Ishikawa (cell line): ENCODE results near the gene FDX2.
A peak's percentile ranks its signal among the peaks of the same experiment; 100 is the strongest.

ENCODE experiments used
- CEBPB ChIP-seq: IDR thresholded peaks from 2 replicates; pipeline ENCODE4 v1.6.1; 2012
- CREB1 ChIP-seq: IDR thresholded peaks from 2 replicates; pipeline ENCODE4 v1.6.1; 2012; ENCODE audit warnings: low read depth
- EGR1 ChIP-seq: IDR thresholded peaks from 2 replicates; pipeline ENCODE4 v1.6.1; 2012
- EP300 ChIP-seq: IDR thresholded peaks from 2 replicates; pipeline ENCODE4 v1.6.1; 2012; ENCODE audit warnings: borderline replicate concordance
- FOXM1 ChIP-seq: IDR thresholded peaks from 2 replicates; pipeline ENCODE4 v1.6.1; 2012; ENCODE audit warnings: low read depth, borderline replicate concordance
- NFIC ChIP-seq: IDR thresholded peaks from 2 replicates; pipeline ENCODE4 v1.6.1; 2012
- RAD21 ChIP-seq: IDR thresholded peaks from 2 replicates; pipeline ENCODE4 v1.6.1; 2012; ENCODE audit warnings: low read depth
- TAF1 ChIP-seq: IDR thresholded peaks from 2 replicates; pipeline ENCODE4 v1.6.1; 2012; ENCODE audit warnings: low read depth, mild to moderate bottlenecking
- TCF12 ChIP-seq: IDR thresholded peaks from 2 replicates; pipeline ENCODE4 v1.6.1; 2012; ENCODE audit warnings: low read depth
- TEAD4 ChIP-seq: IDR thresholded peaks from 2 replicates; pipeline ENCODE4 v1.6.1; 2012
- YY1 ChIP-seq: IDR thresholded peaks from 2 replicates; pipeline ENCODE4 v1.6.1; 2012; ENCODE audit warnings: low read depth
- ZBTB7A ChIP-seq: IDR thresholded peaks from 2 replicates; pipeline ENCODE4 v1.6.1; 2012; ENCODE audit warnings: low read depth
- TF ChIP-seq, protein P1 (sequence below): IDR thresholded peaks from 2 replicates; pipeline ENCODE4 v1.6.1; 2012
- TF ChIP-seq, protein P2 (sequence below): IDR thresholded peaks from 2 replicates; pipeline ENCODE4 v1.6.1; 2012; ENCODE audit warnings: low read depth, mild to moderate bottlenecking
- TF ChIP-seq, protein P3 (sequence below): IDR thresholded peaks from 2 replicates; pipeline ENCODE4 v1.6.1; 2012

The FDX2 gene

DNA sequence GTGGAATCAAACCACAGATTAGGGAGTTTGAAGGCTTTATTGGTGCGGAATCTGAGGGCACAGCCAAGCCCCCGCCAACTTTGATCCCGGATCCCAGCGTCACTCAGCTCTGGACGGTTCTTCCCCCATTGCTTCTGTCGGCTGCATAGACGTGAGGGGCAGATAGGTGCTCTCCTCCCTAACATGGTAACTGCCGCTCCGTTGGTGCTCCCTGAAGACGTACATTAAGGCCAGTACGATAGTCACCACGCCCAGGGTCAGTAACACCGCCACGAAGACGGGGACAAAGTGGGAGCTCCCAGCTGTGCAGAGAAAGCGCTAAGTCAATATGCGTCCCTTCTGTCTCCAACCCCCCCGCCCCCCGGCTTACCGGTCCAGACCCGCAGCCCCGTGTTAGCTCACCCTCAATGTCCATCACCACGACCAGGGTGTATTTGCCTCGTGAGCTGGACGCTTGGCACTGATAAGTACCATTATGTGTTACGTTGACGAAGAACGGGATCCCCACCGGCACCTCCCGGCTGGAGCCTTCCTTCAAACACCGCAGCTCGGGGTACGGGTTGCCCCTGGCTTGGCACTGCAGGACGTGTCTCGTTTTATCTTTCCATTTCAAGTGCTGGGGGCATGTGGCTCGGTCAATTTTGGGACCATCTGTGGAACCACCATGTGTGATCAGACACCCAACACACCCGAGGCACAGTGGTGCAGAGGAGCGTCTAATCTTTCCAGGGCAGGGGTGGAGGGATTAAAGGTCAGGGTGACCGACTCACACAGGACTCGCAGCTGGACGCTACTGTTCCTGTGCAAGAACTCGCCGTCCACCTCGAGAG lies 18.2 kb upstream of the FDX2 start:
- TF ChIP-seq TAF1 (no peak), EP300 (no peak), TCF12 (no peak), YY1 (no peak), CEBPB (no peak), EGR1 (no peak), NFIC (no peak), ZBTB7A (no peak), FOXM1 (no peak), CREB1 (no peak), TEAD4 (no peak), RAD21 (no peak)
- TF ChIP-seq, protein P1, sequence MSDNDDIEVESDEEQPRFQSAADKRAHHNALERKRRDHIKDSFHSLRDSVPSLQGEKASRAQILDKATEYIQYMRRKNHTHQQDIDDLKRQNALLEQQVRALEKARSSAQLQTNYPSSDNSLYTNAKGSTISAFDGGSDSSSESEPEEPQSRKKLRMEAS = no peak
- TF ChIP-seq, protein P2, sequence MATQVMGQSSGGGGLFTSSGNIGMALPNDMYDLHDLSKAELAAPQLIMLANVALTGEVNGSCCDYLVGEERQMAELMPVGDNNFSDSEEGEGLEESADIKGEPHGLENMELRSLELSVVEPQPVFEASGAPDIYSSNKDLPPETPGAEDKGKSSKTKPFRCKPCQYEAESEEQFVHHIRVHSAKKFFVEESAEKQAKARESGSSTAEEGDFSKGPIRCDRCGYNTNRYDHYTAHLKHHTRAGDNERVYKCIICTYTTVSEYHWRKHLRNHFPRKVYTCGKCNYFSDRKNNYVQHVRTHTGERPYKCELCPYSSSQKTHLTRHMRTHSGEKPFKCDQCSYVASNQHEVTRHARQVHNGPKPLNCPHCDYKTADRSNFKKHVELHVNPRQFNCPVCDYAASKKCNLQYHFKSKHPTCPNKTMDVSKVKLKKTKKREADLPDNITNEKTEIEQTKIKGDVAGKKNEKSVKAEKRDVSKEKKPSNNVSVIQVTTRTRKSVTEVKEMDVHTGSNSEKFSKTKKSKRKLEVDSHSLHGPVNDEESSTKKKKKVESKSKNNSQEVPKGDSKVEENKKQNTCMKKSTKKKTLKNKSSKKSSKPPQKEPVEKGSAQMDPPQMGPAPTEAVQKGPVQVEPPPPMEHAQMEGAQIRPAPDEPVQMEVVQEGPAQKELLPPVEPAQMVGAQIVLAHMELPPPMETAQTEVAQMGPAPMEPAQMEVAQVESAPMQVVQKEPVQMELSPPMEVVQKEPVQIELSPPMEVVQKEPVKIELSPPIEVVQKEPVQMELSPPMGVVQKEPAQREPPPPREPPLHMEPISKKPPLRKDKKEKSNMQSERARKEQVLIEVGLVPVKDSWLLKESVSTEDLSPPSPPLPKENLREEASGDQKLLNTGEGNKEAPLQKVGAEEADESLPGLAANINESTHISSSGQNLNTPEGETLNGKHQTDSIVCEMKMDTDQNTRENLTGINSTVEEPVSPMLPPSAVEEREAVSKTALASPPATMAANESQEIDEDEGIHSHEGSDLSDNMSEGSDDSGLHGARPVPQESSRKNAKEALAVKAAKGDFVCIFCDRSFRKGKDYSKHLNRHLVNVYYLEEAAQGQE = no peak
- TF ChIP-seq, protein P3, sequence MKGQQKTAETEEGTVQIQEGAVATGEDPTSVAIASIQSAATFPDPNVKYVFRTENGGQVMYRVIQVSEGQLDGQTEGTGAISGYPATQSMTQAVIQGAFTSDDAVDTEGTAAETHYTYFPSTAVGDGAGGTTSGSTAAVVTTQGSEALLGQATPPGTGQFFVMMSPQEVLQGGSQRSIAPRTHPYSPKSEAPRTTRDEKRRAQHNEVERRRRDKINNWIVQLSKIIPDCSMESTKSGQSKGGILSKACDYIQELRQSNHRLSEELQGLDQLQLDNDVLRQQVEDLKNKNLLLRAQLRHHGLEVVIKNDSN = no peak

DNA sequence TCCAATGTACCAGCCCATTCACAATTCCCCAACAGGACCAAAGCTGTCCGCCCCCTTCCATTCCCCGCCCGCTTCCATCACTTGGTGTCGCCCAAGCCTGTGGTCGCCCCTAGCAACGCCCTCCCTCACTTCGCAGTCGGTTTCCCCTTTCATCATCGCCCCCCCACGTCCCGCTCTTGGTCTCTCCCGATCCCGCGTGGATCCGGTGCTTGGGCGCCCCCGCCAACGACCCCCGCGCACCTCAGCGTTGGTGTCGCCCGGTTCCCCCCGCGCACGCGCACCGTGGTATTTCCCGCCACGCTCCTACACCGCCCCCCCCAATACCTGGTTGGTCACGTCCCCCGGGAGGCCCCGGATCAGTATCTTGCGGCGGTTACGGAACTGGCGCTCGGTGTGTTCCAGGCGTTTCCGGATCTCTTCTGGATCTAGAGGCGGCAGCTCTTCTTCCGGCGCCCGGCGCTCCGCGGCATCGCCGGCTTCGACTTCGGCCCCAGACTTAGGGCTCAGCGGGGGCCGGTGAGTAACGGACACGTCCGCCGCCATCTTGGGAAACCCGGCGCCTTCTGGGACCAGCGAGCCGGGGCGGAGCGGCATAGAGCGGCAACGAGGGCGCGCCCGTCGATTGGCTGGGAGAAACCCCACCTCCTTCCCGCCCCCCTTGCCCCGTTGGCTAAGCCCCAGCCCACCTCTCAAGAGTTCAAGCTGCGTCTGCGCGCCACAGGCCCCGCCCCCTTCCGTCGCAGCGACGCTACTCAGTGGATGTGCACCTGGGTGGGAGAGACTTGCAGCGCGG lies 17.3 kb upstream of the FDX2 start, which contains the start of gene RAVER1:
Gene RAVER1, minus strand, starts transcription at position 565 of the 793 bp plus-strand sequence. Its CDS starts 22 bp downstream, at position 543.
- TF ChIP-seq EP300 = peak; percentile 44; the same call in 1 of the 2 replicates
- TF ChIP-seq NFIC = no peak
- no peak; the same call in 1 of the 2 replicates for TF ChIP-seq CEBPB
- no peak for TF ChIP-seq TEAD4
- TF ChIP-seq, protein P1 = peak; percentile 89
- peak; percentile 63; the same call in 1 of the 2 replicates for TF ChIP-seq ZBTB7A
- TF ChIP-seq YY1 = peak; percentile 97
- TF ChIP-seq CREB1 = peak; percentile 32; the same call in 1 of the 2 replicates
- TF ChIP-seq, protein P2 = no peak
- peak; percentile 76 for TF ChIP-seq EGR1
- TF ChIP-seq TCF12 = peak; percentile 67
- TF ChIP-seq TAF1 = peak; percentile 97
- TF ChIP-seq FOXM1 = no peak; the same call in 1 of the 2 replicates

DNA sequence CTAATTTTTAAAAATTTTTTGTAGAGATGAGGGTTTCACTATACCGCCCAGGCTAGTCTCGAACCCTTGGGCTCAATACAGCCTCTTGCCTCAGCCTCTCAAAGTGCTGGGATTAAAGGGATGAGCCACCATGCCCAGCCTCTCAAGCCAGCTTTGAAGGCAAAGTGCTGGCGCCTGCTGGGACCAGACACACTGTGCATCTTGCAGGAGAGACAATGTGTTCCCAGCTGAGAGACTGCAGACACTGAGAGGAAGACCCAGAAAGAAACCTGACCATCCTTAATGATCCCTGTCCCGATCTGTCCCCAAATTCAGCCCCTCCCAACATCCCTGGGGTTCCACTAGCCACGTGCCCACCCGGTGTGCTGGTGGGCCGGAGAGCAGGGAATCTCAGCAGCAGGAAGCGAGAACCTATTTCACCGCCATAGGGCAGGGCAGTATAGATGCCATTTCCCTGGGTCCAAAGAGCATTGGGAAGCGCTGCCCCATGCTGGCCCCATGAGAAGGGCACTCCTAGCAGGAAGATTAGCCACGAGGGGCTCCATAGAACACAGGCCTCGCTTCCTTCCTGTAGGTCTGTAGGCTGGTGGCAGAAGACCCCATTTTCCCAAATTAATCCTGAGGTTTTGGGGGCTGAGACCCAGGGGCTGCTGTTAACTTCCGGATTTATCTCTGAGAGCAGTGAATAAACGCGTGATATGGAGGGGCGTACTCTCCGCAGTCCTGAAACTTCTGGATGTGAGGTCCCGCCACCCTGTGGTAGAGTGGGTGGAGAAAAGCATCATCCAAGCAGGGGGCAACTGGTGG lies 16.5 kb upstream of the FDX2 start:
- TF ChIP-seq EGR1 (no peak), CREB1 (no peak), ZBTB7A (no peak), TAF1 (no peak), TCF12 (no peak), EP300 (no peak), YY1 (no peak), TEAD4 (no peak), NFIC (no peak), RAD21 (no peak), FOXM1 (no peak), CEBPB (no peak)
- TF ChIP-seq, protein P3 = no peak
- TF ChIP-seq, protein P2 = no peak
- TF ChIP-seq, protein P1 = no peak
